HepG2 (cell line): ENCODE data around the gene CENATAC. TPM values are rescaled to one million over a fixed set of nuclear protein-coding genes. Genes with fewer than 3 reads are reported as not detected.
A peak's percentile ranks its signal among the peaks of the same experiment; 100 is the strongest.

ENCODE experiments used
- ATAC-seq: fragments of 200-7000 bp; cut with Tn5 transposase; 3 replicates; pipeline ENCODE4 v1.9.1; 2020; ENCODE audit warnings: mild to moderate bottlenecking, moderate library complexity
- BruUV-seq: library from RNA; stranded (reverse); fragments of 400-500 nt; replicated peaks from 2 replicates; lab custom pipeline; 2021; lab: Mats Ljungman, UMichigan
- CTCF ChIA-PET: fragments of 300-600 bp; formaldehyde crosslinking; extraction: SDS; loops from one replicate; lab custom pipeline; 2021; ENCODE audit warnings: low total read pairs, inconsistent platforms, low intra/inter-chr PET ratio; lab: Yijun Ruan, JAX
- POLR2A ChIA-PET: fragments of 350-600 bp; sonication (Branson Sonifier 250); formaldehyde crosslinking; loops from one replicate; lab custom pipeline; 2020; ENCODE audit warnings: antibody characterized with exemption, inconsistent platforms; lab: Yijun Ruan, JAX
- DNase-seq: peaks from one replicate; pipeline ENCODE4 v3.0.0-alpha.2; 2015; ENCODE audit warnings: low spot score
- FAIRE-seq: peaks from 3 replicates; lab custom pipeline; 2011; peaks lifted over from hg19 to GRCh38; lab: Jason Lieb, UNC
- H2AFZ ChIP-seq: one replicate; pipeline ENCODE4 v1.6.1; 2011; ENCODE audit warnings: low read length, inconsistent platforms
- H3K27ac ChIP-seq: fragments of 300-600 bp; 3 replicates; pipeline ENCODE4 v1.8.0; 2011; ENCODE audit warnings: mixed run types, mild to moderate bottlenecking, mixed read lengths, low read length, inconsistent platforms; ENCODE audit not compliant: insufficient read depth; ENCODE audit errors: extremely low read length
- H3K27me3 ChIP-seq, 2 experiments: fragments of 200-600 bp in 1 of 2; 2 replicates in 1 of 2; 3 replicates in 1 of 2; pipeline versions ENCODE4 v1.6.0 to v1.8.0; 2011; ENCODE audit warnings: low read length in 2 of 2, mild to moderate bottlenecking in 2 of 2, moderate library complexity in 2 of 2, inconsistent platforms in 1 of 2; ENCODE audit not compliant: insufficient read depth in 2 of 2, control insufficient read depth in 1 of 2
- H3K36me3 ChIP-seq, 2 experiments: fragments of 200-600 bp in 1 of 2; replicated peaks in 1 of 2; 2 replicates in 1 of 2; 3 replicates in 1 of 2; pipeline versions ENCODE4 v1.5.1 to v1.8.0; 2011; ENCODE audit warnings: low read length in 2 of 2, inconsistent platforms in 1 of 2; ENCODE audit not compliant: insufficient read depth in 2 of 2, control insufficient read depth in 1 of 2
- H3K4me1 ChIP-seq: 2 replicates; pipeline ENCODE4 v1.5.1; 2012; ENCODE audit warnings: low read length, inconsistent platforms; ENCODE audit not compliant: insufficient read depth
- H3K4me2 ChIP-seq: 2 replicates; pipeline ENCODE4 v1.6.0; 2011; ENCODE audit warnings: low read depth, low read length, inconsistent platforms
- H3K4me3 ChIP-seq, 3 experiments: fragments of 200-600 bp in 1 of 3; sonication (generic), shearing (Covaris generic) in 1 of 3; replicated peaks in 1 of 3; 2 replicates each; pipeline ENCODE4 v1.5.1; 2011 to 2016; ENCODE audit warnings: low read length in 3 of 3, inconsistent platforms in 2 of 3, low read depth in 2 of 3, mild to moderate bottlenecking in 2 of 3, control low read depth in 1 of 3, mixed read lengths in 1 of 3; ENCODE audit not compliant: insufficient read depth in 1 of 3
- H3K79me2 ChIP-seq: one replicate; pipeline ENCODE4 v1.6.1; 2011; ENCODE audit warnings: low read length, inconsistent platforms; ENCODE audit not compliant: insufficient read depth
- H3K9ac ChIP-seq: 2 replicates; pipeline ENCODE4 v1.6.0; 2011; ENCODE audit warnings: mild to moderate bottlenecking, low read depth, low read length, inconsistent platforms; ENCODE audit not compliant: insufficient read depth
- H3K9me3 ChIP-seq: 2 replicates; pipeline ENCODE4 v1.5.1; 2012; ENCODE audit warnings: mild to moderate bottlenecking, low read length
- H4K20me1 ChIP-seq: 2 replicates; pipeline ENCODE4 v1.6.0; 2011; ENCODE audit warnings: inconsistent platforms, mild to moderate bottlenecking, low read length, moderate library complexity; ENCODE audit not compliant: insufficient read depth
- GTF3A ChIP-seq: sonication (generic); formaldehyde crosslinking; conservative IDR thresholded peaks from 2 replicates; pipeline ENCODE4 v1.4.0; 2020; ENCODE audit warnings: mild to moderate bottlenecking, missing genetic modification reagents
- HMG20A ChIP-seq: IDR thresholded peaks from 2 replicates; pipeline ENCODE4 v1.6.1; 2016; ENCODE audit warnings: borderline replicate concordance
- MIER2 ChIP-seq: IDR thresholded peaks from 2 replicates; pipeline ENCODE4 v1.6.1; 2016; ENCODE audit warnings: missing biosample characterization, missing genetic modification reagents
- PCBP1 ChIP-seq: fragments of 200-400 bp; formaldehyde crosslinking; IDR thresholded peaks from 2 replicates; pipeline ENCODE4 v1.6.1; 2017; ENCODE audit warnings: mild to moderate bottlenecking, low read depth, low read length, borderline replicate concordance
- POLR2G ChIP-seq: fragments of 200-400 bp; formaldehyde crosslinking; IDR thresholded peaks from 2 replicates; pipeline ENCODE4 v1.6.1; 2018; ENCODE audit warnings: mild to moderate bottlenecking, low read depth, low read length, moderate library complexity
- SNAPC5 ChIP-seq: sonication (generic); formaldehyde crosslinking; IDR thresholded peaks from 2 replicates; pipeline ENCODE4 v1.8.1; 2023; ENCODE audit warnings: mild to moderate bottlenecking, missing genetic modification reagents, borderline replicate concordance
- SP1 ChIP-seq, 2 experiments: fragments of 450-650 bp in 1 of 2; sonication (generic) in 1 of 2; formaldehyde crosslinking in 1 of 2; IDR thresholded peaks; 2 replicates each; pipeline versions ENCODE4 v1.4.0 to v1.6.1; 2016 to 2020; ENCODE audit warnings: missing genetic modification reagents in 1 of 2
- ZFP91 ChIP-seq: sonication (generic); formaldehyde crosslinking; IDR thresholded peaks from 2 replicates; pipeline ENCODE4 v1.9.0; 2022; ENCODE audit warnings: missing genetic modification reagents, mild to moderate bottlenecking, borderline replicate concordance
- ZFYVE20 ChIP-seq: sonication (generic); formaldehyde crosslinking; IDR thresholded peaks from 2 replicates; pipeline ENCODE4 v1.8.0; 2023; ENCODE audit warnings: low read depth, mild to moderate bottlenecking, moderate library complexity, missing genetic modification reagents, borderline replicate concordance
- ZNF614 ChIP-seq: IDR thresholded peaks from 2 replicates; pipeline ENCODE4 v1.6.1; 2018; ENCODE audit warnings: missing biosample characterization, missing genetic modification reagents, inconsistent platforms, borderline replicate concordance
- ZSCAN30 ChIP-seq: sonication (generic); formaldehyde crosslinking; IDR thresholded peaks from 2 replicates; pipeline ENCODE4 v1.5.0; 2020; ENCODE audit warnings: mild to moderate bottlenecking, missing genetic modification reagents
- WGBS: methylation state at CpG from one replicate; pipeline ENCODE4 v1.1.6; 2017; ENCODE audit warnings: low lambda C conversion rate; 5-methylcytosine and 5-hydroxymethylcytosine counted together
- in situ Hi-C: cut with HindIII; loops from 2 replicates; pipeline ENCODE4 v1.10.0; 2017; ENCODE audit warnings: low pct_unique_long_range_greater_than_20kb; ENCODE audit not compliant: extremely low pct_ligation_motif_present
- intact Hi-C: fragments of 100-400 bp; cut with micrococcal nuclease; formaldehyde crosslinking; loops from one replicate; pipeline ENCODE4 v1.10.0; 2022; ENCODE audit not compliant: unreplicated experiment
- polyA plus RNA-seq, 8 experiments: library from polyadenylated mRNA; depleted of rRNA in 3 of 8; stranded (reverse) in 7 of 8; unstranded in 1 of 8; fragments of >200 nt; fragmentation: Illumina TruSeq in 4 of 8; extraction: Trizol in 4 of 8; gene quantifications; 2 replicates each; pipeline versions ENCODE4 v1.2.1 to v1.2.3, GENCODE V29; 2011 to 2016; ENCODE audit warnings: low read depth in 4 of 8, missing spikeins in 1 of 8, mixed read lengths in 1 of 8; ENCODE audit not compliant: insufficient read depth in 1 of 8
- total RNA-seq, 5 experiments: library from RNA; depleted of rRNA; stranded (reverse); fragments of >200 nt; fragmentation: Illumina TruSeq; extraction: Trizol; gene quantifications; 2 replicates each; pipeline ENCODE4 v1.2.3, GENCODE V29; 2016; ENCODE audit warnings: low read depth in 1 of 5
- TF ChIP-seq, protein P1 (sequence below): sonication (generic); formaldehyde crosslinking; IDR thresholded peaks from 2 replicates; pipeline ENCODE4 v1.5.0; 2020; ENCODE audit warnings: missing genetic modification reagents
- TF ChIP-seq, protein P2 (sequence below): sonication (generic); formaldehyde crosslinking; IDR thresholded peaks from 2 replicates; pipeline ENCODE4 v1.5.0; 2020; ENCODE audit warnings: mild to moderate bottlenecking, missing genetic modification reagents

CENATAC gene
- total and polyA plus RNA-seq, 2 of the 13 experiments (the other 11 are each of a cell fraction or from before 2014, with no cell fraction given): 21.7 to 25.0 TPM

GRCh38 chr11:119042927-119043326 lies 45.0 kb downstream of the CENATAC start:
- TF ChIP-seq POLR2G (0 out of 2 replicates have a peak, but pooled peaks have one; percentile 35), SNAPC5 (CRISPR knock-in tag) (no peak), ZNF614 (CRISPR knock-in tag) (no peak), GTF3A (CRISPR knock-in tag) (no peak), MIER2 (no peak)
- TF ChIP-seq, protein P1, sequence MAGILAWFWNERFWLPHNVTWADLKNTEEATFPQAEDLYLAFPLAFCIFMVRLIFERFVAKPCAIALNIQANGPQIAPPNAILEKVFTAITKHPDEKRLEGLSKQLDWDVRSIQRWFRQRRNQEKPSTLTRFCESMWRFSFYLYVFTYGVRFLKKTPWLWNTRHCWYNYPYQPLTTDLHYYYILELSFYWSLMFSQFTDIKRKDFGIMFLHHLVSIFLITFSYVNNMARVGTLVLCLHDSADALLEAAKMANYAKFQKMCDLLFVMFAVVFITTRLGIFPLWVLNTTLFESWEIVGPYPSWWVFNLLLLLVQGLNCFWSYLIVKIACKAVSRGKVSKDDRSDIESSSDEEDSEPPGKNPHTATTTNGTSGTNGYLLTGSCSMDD (CRISPR knock-in tag): no peak
- no peaks in the 10 kb centered on the region for H4K20me1 ChIP-seq
- CTCF ChIA-PET: no interaction called here
- H3K9me3 ChIP-seq: no peaks in the 10 kb centered on the region
- no peak overlapping the region for H3K4me3 ChIP-seq
- H3K9ac ChIP-seq: no peak overlapping the region
- BruUV-seq: no TSS peak
- H3K27ac ChIP-seq: no peak overlapping the region
- in situ Hi-C loops (no loop called here), intact Hi-C loops (no loop called here)
- DNase-seq (no peak), ATAC-seq (peak; percentile 7; the same call in 1 of the 3 replicates), FAIRE-seq (no peak)
- 82% methylated on average over 9 of the region's 9 CpGs for WGBS
- peaks cover 9% of the 10 kb centered on the region; the same call in 1 of the 2 replicates for H3K4me1 ChIP-seq
- POLR2A ChIA-PET: interaction anchor here (1.3 to 2.4 kb wide), 5 partner anchors 13 to 64 kb away, joined by 4 to 8 read pairs (median 6); partner anchors contain the start of genes C2CD2L, RPS25, TRAPPC4 and VPS11
- H3K79me2 ChIP-seq: no peaks in the 10 kb centered on the region
- peaks cover 17 to 18% of the 10 kb centered on the region in 2 experiments for H3K36me3 ChIP-seq
- H2AFZ ChIP-seq: no peak overlapping the region
- no peak overlapping the region for H3K4me2 ChIP-seq
- H3K27me3 ChIP-seq: no peaks in the 10 kb centered on the region; a peak in 1 of 5 replicates

DNA sequence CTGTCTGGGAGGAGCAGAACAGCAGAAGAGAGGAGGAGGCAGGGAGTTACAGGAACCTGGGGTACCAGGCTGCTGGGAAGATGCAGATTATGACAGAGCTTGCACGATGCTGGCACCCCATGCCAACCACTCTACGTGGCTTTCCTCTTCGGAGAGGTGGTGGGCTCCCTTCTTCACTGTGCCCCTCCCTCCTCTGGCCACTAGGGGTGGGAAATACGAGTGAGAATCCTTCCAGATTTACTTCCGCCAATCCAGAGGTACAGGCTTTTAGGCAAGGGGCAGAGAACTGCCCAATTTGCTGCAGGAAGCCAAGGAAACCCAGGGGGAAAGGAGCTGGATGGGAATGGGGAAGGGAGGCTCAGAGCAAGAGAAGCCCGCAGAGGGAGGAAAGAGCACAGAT lies 46.8 kb downstream of the CENATAC start:
- no peak for DNase-seq
- no peak overlapping the region for H3K4me2 ChIP-seq
- ChIA-PET CTCF (no interaction called here), POLR2A (interaction anchor here (1.2 to 2.4 kb wide), 2 partner anchors 23 to 26 kb away, joined by 7 to 8 read pairs; partner anchors contain the start of genes RPS25, TRAPPC4 and VPS11)
- BruUV-seq: no TSS peak
- H3K79me2 ChIP-seq: no peaks in the 10 kb centered on the region
- H3K4me3 ChIP-seq: no peak overlapping the region
- no peak overlapping the region for H3K9ac ChIP-seq
- in situ Hi-C loops (no loop called here), intact Hi-C loops (no loop called here)
- WGBS: 83% methylated on average over 6 of the region's 6 CpGs
- no peak overlapping the region for H3K27ac ChIP-seq
- H3K36me3 ChIP-seq: peaks cover 29 to 36% of the 10 kb centered on the region in 2 experiments
- ATAC-seq: peak; percentile 26
- H2AFZ ChIP-seq: no peak overlapping the region
- H4K20me1 ChIP-seq: peaks cover 3% of the 10 kb centered on the region; the same call in 1 of the 2 replicates
- H3K4me1 ChIP-seq: peaks cover 9% of the 10 kb centered on the region; the same call in 1 of the 2 replicates
- no peaks in the 10 kb centered on the region for H3K9me3 ChIP-seq
- H3K27me3 ChIP-seq: no peaks in the 10 kb centered on the region; a peak in 1 of 5 replicates
- FAIRE-seq: no peak
- TF ChIP-seq PCBP1: no peak
- TF ChIP-seq SP1 (IDR thresholded peaks at IDR 0.05): no peak
- TF ChIP-seq SP1 (CRISPR knock-in tag; IDR thresholded peaks at IDR 0.05): no peak
- TF ChIP-seq, protein P2, sequence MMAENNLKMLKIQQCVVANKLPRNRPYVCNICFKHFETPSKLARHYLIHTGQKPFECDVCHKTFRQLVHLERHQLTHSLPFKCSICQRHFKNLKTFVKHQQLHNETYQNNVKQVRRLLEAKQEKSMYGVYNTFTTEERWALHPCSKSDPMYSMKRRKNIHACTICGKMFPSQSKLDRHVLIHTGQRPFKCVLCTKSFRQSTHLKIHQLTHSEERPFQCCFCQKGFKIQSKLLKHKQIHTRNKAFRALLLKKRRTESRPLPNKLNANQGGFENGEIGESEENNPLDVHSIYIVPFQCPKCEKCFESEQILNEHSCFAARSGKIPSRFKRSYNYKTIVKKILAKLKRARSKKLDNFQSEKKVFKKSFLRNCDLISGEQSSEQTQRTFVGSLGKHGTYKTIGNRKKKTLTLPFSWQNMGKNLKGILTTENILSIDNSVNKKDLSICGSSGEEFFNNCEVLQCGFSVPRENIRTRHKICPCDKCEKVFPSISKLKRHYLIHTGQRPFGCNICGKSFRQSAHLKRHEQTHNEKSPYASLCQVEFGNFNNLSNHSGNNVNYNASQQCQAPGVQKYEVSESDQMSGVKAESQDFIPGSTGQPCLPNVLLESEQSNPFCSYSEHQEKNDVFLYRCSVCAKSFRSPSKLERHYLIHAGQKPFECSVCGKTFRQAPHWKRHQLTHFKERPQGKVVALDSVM (CRISPR knock-in tag): no peak
- no peak for TF ChIP-seq ZSCAN30 (CRISPR knock-in tag)
- TF ChIP-seq ZFP91 (CRISPR knock-in tag): no peak
- TF ChIP-seq ZFYVE20 (CRISPR knock-in tag): no peak
- no peak for TF ChIP-seq HMG20A (CRISPR knock-in tag)
